Measurements from ENCODE around the gene ZNF688.
A peak's percentile ranks its signal among the peaks of the same experiment; 100 is the strongest.
"Not testable (repeated sequence)": the region's sequence is repeated elsewhere in the genome, so short reads cannot be mapped to it uniquely, and the experiment has no call there.

ZNF688 gene

GRCh38 chr16:30557707-30557956 is 13.9 kb downstream of the ZNF688 start:
- no peak for DNase-seq (ENCODE audit: low read depth in 2 of 2)

GRCh38 chr16:30556125-30556473 is 15.4 kb downstream of the ZNF688 start:
- DNase-seq (ENCODE audit: low read depth in 2 of 2): no peak

GRCh38 chr16:30555315-30556124 is 16.0 kb downstream of the ZNF688 start:
- DNase-seq (ENCODE audit: low read depth in 2 of 2): no peak

- DNase-seq (ENCODE audit: low read depth in 2 of 2): no peak
These were observed 16.8 kb downstream of the ZNF688 start for GRCh38 chr16:30554557-30555314.

- no peak for DNase-seq (ENCODE audit: low read depth in 2 of 2)
These were observed 18.1 kb downstream of the ZNF688 start for GRCh38 chr16:30553393-30553899.

GRCh38 chr16:30552956-30553355 is 18.6 kb downstream of the ZNF688 start:
- no peak for DNase-seq (ENCODE audit: low read depth in 2 of 2)

GRCh38 chr16:30551781-30552180 is 19.7 kb downstream of the ZNF688 start:
- peak; percentile 35 to 46 for DNase-seq (ENCODE audit: low read depth in 2 of 2)

- no peak for DNase-seq (ENCODE audit: low read depth in 2 of 2)
These were observed 22.9 kb downstream of the ZNF688 start for GRCh38 chr16:30548416-30549253.

GRCh38 chr16:30546115-30546514 is 25.4 kb downstream of the ZNF688 start:
- no peak for DNase-seq (ENCODE audit: low read depth in 2 of 2)

- no peak for DNase-seq (ENCODE audit: low read depth in 2 of 2)
These were observed 28.4 kb downstream of the ZNF688 start for GRCh38 chr16:30543067-30543466.

GRCh38 chr16:30541502-30542329 is 29.8 kb downstream of the ZNF688 start:
- DNase-seq (ENCODE audit: low read depth in 2 of 2): no peak

- DNase-seq (ENCODE audit: low read depth in 2 of 2): not testable (repeated sequence)
These were observed 30.5 kb downstream of the ZNF688 start for GRCh38 chr16:30540916-30541464.

- not testable (repeated sequence) for DNase-seq (ENCODE audit: low read depth in 2 of 2)
These were observed 31.5 kb downstream of the ZNF688 start for GRCh38 chr16:30539986-30540526.

GRCh38 chr16:30539000-30539964 is 32.2 kb downstream of the ZNF688 start:
- no peak for DNase-seq (ENCODE audit: low read depth in 2 of 2)

GRCh38 chr16:30536391-30537024 is 35.0 kb downstream of the ZNF688 start:
- DNase-seq (ENCODE audit: low read depth in 2 of 2): not testable (repeated sequence)

- DNase-seq (ENCODE audit: low read depth in 2 of 2): peak; percentile 47 to 52
These were observed 35.7 kb downstream of the ZNF688 start for GRCh38 chr16:30535777-30536190.

- no peak for DNase-seq (ENCODE audit: low read depth in 2 of 2)
These were observed 36.3 kb downstream of the ZNF688 start for GRCh38 chr16:30535106-30535776.

- peak; percentile 85 to 90 for DNase-seq (ENCODE audit: low read depth in 2 of 2)
These were observed 37.0 kb downstream of the ZNF688 start, which contains the start of gene ZNF747 for GRCh38 chr16:30534368-30535105. TSS of gene ZNF747 (minus strand) at chr16:30534858. CDS start at chr16:30534679, 179 bp downstream.
